GM18873 (cell line): Measurements from ENCODE around the gene ELP2.
"Not testable (repeated sequence)": the region's sequence is repeated elsewhere in the genome, so short reads cannot be mapped to it uniquely, and the experiment has no call there.

Experiments
- ATAC-seq: cut with Tn5 transposase; IDR thresholded peaks from one replicate; pipeline ENCODE4 v1.9.1; 2021; ENCODE audit warnings: mild to moderate bottlenecking, moderate library complexity, moderate number of reproducible peaks; ENCODE audit not compliant: unreplicated experiment, low FRiP score

Gene ELP2

GRCh38 chr18:36129300-36130038 lies at the start of gene ELP2, which contains the start of gene SLC39A6:
Gene ELP2, plus strand, starts transcription at chr18:36129899. Its CDS starts 35 bp downstream, at chr18:36129934.
Gene SLC39A6, minus strand, starts transcription at chr18:36129340. Its CDS starts 2,333 bp downstream, at chr18:36127007.
- ATAC-seq = peak; percentile 86

GRCh38 chr18:36081118-36081517 lies 48.6 kb upstream of the ELP2 start:
- ATAC-seq = not testable (repeated sequence)

GRCh38 chr18:36083729-36084128 lies 46.0 kb upstream of the ELP2 start:
- no peak for ATAC-seq

GRCh38 chr18:36085195-36085594 lies 44.5 kb upstream of the ELP2 start:
- ATAC-seq = no peak

- no peak for ATAC-seq
These were observed 43.5 kb upstream of the ELP2 start for GRCh38 chr18:36086186-36086585.

GRCh38 chr18:36088256-36088655 lies 41.4 kb upstream of the ELP2 start:
- no peak for ATAC-seq

- ATAC-seq = no peak
These were observed 40.7 kb upstream of the ELP2 start for GRCh38 chr18:36089001-36089400.

GRCh38 chr18:36092116-36092515 lies 37.6 kb upstream of the ELP2 start:
- ATAC-seq = not testable (repeated sequence)

GRCh38 chr18:36094431-36094830 lies 35.3 kb upstream of the ELP2 start:
- no peak for ATAC-seq

- ATAC-seq = no peak
These were observed 33.7 kb upstream of the ELP2 start for GRCh38 chr18:36095936-36096519.

- ATAC-seq = no peak
These were observed 32.7 kb upstream of the ELP2 start for GRCh38 chr18:36096955-36097354.

GRCh38 chr18:36099311-36099710 lies 30.4 kb upstream of the ELP2 start:
- no peak for ATAC-seq

- ATAC-seq = no peak
These were observed 27.8 kb upstream of the ELP2 start for GRCh38 chr18:36101943-36102342.

GRCh38 chr18:36104749-36105148 lies 24.9 kb upstream of the ELP2 start:
- ATAC-seq = no peak

- ATAC-seq = no peak
These were observed 22.2 kb upstream of the ELP2 start for GRCh38 chr18:36107477-36107876.

GRCh38 chr18:36108196-36108595 lies 21.5 kb upstream of the ELP2 start:
- no peak for ATAC-seq

- ATAC-seq = no peak
These were observed 21.1 kb upstream of the ELP2 start for GRCh38 chr18:36108601-36109000.

GRCh38 chr18:36109737-36110136 lies 20.0 kb upstream of the ELP2 start:
- no peak for ATAC-seq

GRCh38 chr18:36112302-36112701 lies 17.4 kb upstream of the ELP2 start:
- ATAC-seq = no peak

- no peak for ATAC-seq
These were observed 15.4 kb upstream of the ELP2 start for GRCh38 chr18:36114251-36114650.

- ATAC-seq = no peak
These were observed 15.0 kb upstream of the ELP2 start for GRCh38 chr18:36114738-36115137.

- not testable (repeated sequence) for ATAC-seq
These were observed 12.9 kb upstream of the ELP2 start for GRCh38 chr18:36116771-36117170.
